ENCODE measurements around the gene UBN1. TPM values are rescaled to one million over a fixed set of nuclear protein-coding genes. Genes with fewer than 3 reads are reported as not detected.

The UBN1 gene
- polyA plus RNA-seq, 1 donor (not counting 4 experiments of a cell fraction or from before 2014, with no cell fraction given) = 11.5 TPM

GRCh38 chr16:4893103-4893862 lies 46.0 kb downstream of the UBN1 start:
- Histone ChIP-seq H3K9me3 (ENCODE audit: control insufficient read depth, low read depth, low read length) (no peaks in the 10 kb centered on the region), H3K27me3 (ENCODE audit: control insufficient read depth, extremely low read depth, insufficient read depth, low read length) (no peaks in the 10 kb centered on the region), H3K4me1 (ENCODE audit: control insufficient read depth, extremely low read depth, insufficient read depth, low read length) (no peaks in the 10 kb centered on the region), H3K36me3 (ENCODE audit: control insufficient read depth in 2 of 2, extremely low read depth in 1 of 2, insufficient read depth in 2 of 2, low read length in 2 of 2) (peaks cover 30 to 39% of the 10 kb centered on the region in 2 experiments), H3K4me3 (ENCODE audit: control insufficient read depth in 2 of 3, extremely low read depth in 1 of 3, insufficient read depth in 2 of 3, low read depth in 1 of 3, low read length in 3 of 3) (no peak overlapping the region), H3K9ac (ENCODE audit: control insufficient read depth, extremely low read depth, insufficient read depth, low read length) (no peak overlapping the region), H3K4me2 (ENCODE audit: control insufficient read depth, extremely low read depth, insufficient read depth, low read depth, low read length) (no peak overlapping the region), H3K79me2 (ENCODE audit: control insufficient read depth, insufficient read depth, low read length) (no peaks in the 10 kb centered on the region), H4K20me1 (ENCODE audit: control insufficient read depth, extremely low read depth, insufficient read depth, low read length) (no peaks in the 10 kb centered on the region), H3K9me1 (ENCODE audit: control insufficient read depth, extremely low read depth, insufficient read depth, low read length) (no peaks in the 10 kb centered on the region), H3K27ac (ENCODE audit: control insufficient read depth, insufficient read depth, low read length) (no peak overlapping the region), H2AFZ (ENCODE audit: control insufficient read depth, low read length) (no peak overlapping the region)
- TF ChIP-seq EZH2 (IDR thresholded peaks at IDR 0.05; ENCODE audit: low read length) = no peak
- no peak for TF ChIP-seq CTCF (optimal IDR thresholded peaks at IDR 0.05 in 1 of 3, IDR thresholded peaks at IDR 0.05 in 1 of 3, conservative IDR thresholded peaks at IDR 0.05 in 1 of 3; ENCODE audit: extremely low read depth in 1 of 3, insufficient read depth in 2 of 3, low read length in 3 of 3)
- dilution Hi-C loops (cut with MboI; ENCODE audit: extremely low pct_ligation_motif_present, low sequenced_read_pairs) = no loop called here
- no peak for FAIRE-seq
- no peak for DNase-seq (ENCODE audit: low read depth, low spot score)

GRCh38 chr16:4894276-4895150 lies 47.2 kb downstream of the UBN1 start:
- no peaks in the 10 kb centered on the region for H4K20me1 ChIP-seq (ENCODE audit: control insufficient read depth, extremely low read depth, insufficient read depth, low read length)
- DNase-seq (ENCODE audit: low read depth, low spot score) (no peak), FAIRE-seq (no peak)
- no peak overlapping the region for H2AFZ ChIP-seq (ENCODE audit: control insufficient read depth, low read length)
- no peaks in the 10 kb centered on the region for H3K27me3 ChIP-seq (ENCODE audit: control insufficient read depth, extremely low read depth, insufficient read depth, low read length)
- H3K4me1 ChIP-seq (ENCODE audit: control insufficient read depth, extremely low read depth, insufficient read depth, low read length) = no peaks in the 10 kb centered on the region
- no peak overlapping the region for H3K4me2 ChIP-seq (ENCODE audit: control insufficient read depth, extremely low read depth, insufficient read depth, low read depth, low read length)
- no peak overlapping the region for H3K27ac ChIP-seq (ENCODE audit: control insufficient read depth, insufficient read depth, low read length)
- no peaks in the 10 kb centered on the region for H3K79me2 ChIP-seq (ENCODE audit: control insufficient read depth, insufficient read depth, low read length)
- H3K9me3 ChIP-seq (ENCODE audit: control insufficient read depth, low read depth, low read length) = no peaks in the 10 kb centered on the region
- dilution Hi-C loops (cut with MboI; ENCODE audit: extremely low pct_ligation_motif_present, low sequenced_read_pairs) = no loop called here
- peaks cover 27 to 39% of the 10 kb centered on the region in 2 experiments for H3K36me3 ChIP-seq (ENCODE audit: control insufficient read depth in 2 of 2, extremely low read depth in 1 of 2, insufficient read depth in 2 of 2, low read length in 2 of 2)
- H3K9ac ChIP-seq (ENCODE audit: control insufficient read depth, extremely low read depth, insufficient read depth, low read length) = no peak overlapping the region
- TF ChIP-seq CTCF (optimal IDR thresholded peaks at IDR 0.05 in 1 of 3, IDR thresholded peaks at IDR 0.05 in 1 of 3, conservative IDR thresholded peaks at IDR 0.05 in 1 of 3; ENCODE audit: extremely low read depth in 1 of 3, insufficient read depth in 2 of 3, low read length in 3 of 3) = no peak
- TF ChIP-seq EZH2 (IDR thresholded peaks at IDR 0.05; ENCODE audit: low read length) = no peak
- H3K9me1 ChIP-seq (ENCODE audit: control insufficient read depth, extremely low read depth, insufficient read depth, low read length) = no peaks in the 10 kb centered on the region
- no peak overlapping the region for H3K4me3 ChIP-seq (ENCODE audit: control insufficient read depth in 2 of 3, extremely low read depth in 1 of 3, insufficient read depth in 2 of 3, low read depth in 1 of 3, low read length in 3 of 3)
